Endothelial cell of umbilical vein (primary cell): ENCODE results near the gene HDAC3. TPM values are rescaled to one million over a fixed set of nuclear protein-coding genes. Genes with fewer than 3 reads are reported as not detected.

Experiments
- BruUV-seq: library from RNA; stranded (reverse); fragments of 400-500 nt; replicated peaks from 2 replicates; lab custom pipeline; 2021; lab: Mats Ljungman, UMichigan
- CTCF ChIA-PET: fragments of 300-600, 350-600 bp; sonication (Branson Sonifier 250); formaldehyde crosslinking; loops from one replicate; lab custom pipeline; 2021; ENCODE audit warnings: antibody characterized with exemption, inconsistent platforms; lab: Charles Lee
- POLR2A ChIA-PET: fragments of 300-600, 350-600 bp; sonication (Branson Sonifier 250); formaldehyde crosslinking; loops from one replicate; lab custom pipeline; 2021; ENCODE audit warnings: antibody characterized with exemption, inconsistent platforms; lab: Charles Lee
- DNase-seq: peaks from one replicate; pipeline ENCODE4 v3.0.0-alpha.2; 2011; ENCODE audit warnings: low read depth, low spot score
- FAIRE-seq: peaks from 2 replicates; lab custom pipeline; 2011; peaks lifted over from hg19 to GRCh38; lab: Jason Lieb, UNC
- H2AFZ ChIP-seq: 2 replicates; pipeline ENCODE4 v1.6.0; 2012; ENCODE audit warnings: low read depth, low read length, control low read depth, inconsistent platforms
- H3K27ac ChIP-seq: 2 replicates; pipeline ENCODE4 v1.5.1; 2011; ENCODE audit warnings: low read depth, mild to moderate bottlenecking, control low read depth, low read length, moderate library complexity; ENCODE audit not compliant: insufficient read depth
- H3K27me3 ChIP-seq, 2 experiments: 2 replicates each; pipeline versions ENCODE4 v1.6.0 to v1.6.1; 2011; ENCODE audit warnings: low read length in 2 of 2, mixed read lengths in 1 of 2; ENCODE audit not compliant: control insufficient read depth in 2 of 2, insufficient read depth in 2 of 2
- H3K36me3 ChIP-seq, 2 experiments: 2 replicates in 1 of 2; 3 replicates in 1 of 2; pipeline ENCODE4 v1.5.1; 2011; ENCODE audit warnings: low read length in 2 of 2, mild to moderate bottlenecking in 1 of 2, moderate library complexity in 1 of 2; ENCODE audit not compliant: control insufficient read depth in 2 of 2, insufficient read depth in 2 of 2; ENCODE audit errors: extremely low read depth in 1 of 2
- H3K4me1 ChIP-seq: 3 replicates; pipeline ENCODE4 v1.5.1; 2011; ENCODE audit warnings: mild to moderate bottlenecking, low read length; ENCODE audit not compliant: control insufficient read depth, insufficient read depth; ENCODE audit errors: extremely low read depth
- H3K4me2 ChIP-seq: 2 replicates; pipeline ENCODE4 v1.6.1; 2011; ENCODE audit warnings: low read length, control low read depth, mixed read lengths; ENCODE audit not compliant: insufficient read depth
- H3K4me3 ChIP-seq, 3 experiments: fragments of 200-600 bp in 1 of 3; sonication (generic), shearing (Covaris generic) in 1 of 3; replicated peaks in 1 of 3; 2 replicates each; pipeline ENCODE4 v1.5.1; 2011 to 2016; ENCODE audit warnings: control low read depth in 3 of 3, low read length in 3 of 3, mild to moderate bottlenecking in 2 of 3, inconsistent platforms in 1 of 3, low read depth in 1 of 3, moderate library complexity in 1 of 3; ENCODE audit not compliant: insufficient read depth in 1 of 3
- H3K79me2 ChIP-seq: 2 replicates; pipeline ENCODE4 v1.6.0; 2012; ENCODE audit warnings: low read length, inconsistent platforms; ENCODE audit not compliant: control insufficient read depth, insufficient read depth
- H3K9ac ChIP-seq: replicated peaks from 2 replicates; pipeline ENCODE3; 2011; ENCODE audit warnings: low read length, control low read depth; ENCODE audit not compliant: insufficient read depth; ENCODE audit errors: extremely low read depth
- H3K9me1 ChIP-seq: replicated peaks from 3 replicates; pipeline ENCODE4 v1.6.0; 2011; ENCODE audit warnings: mild to moderate bottlenecking, low read length; ENCODE audit not compliant: control insufficient read depth, insufficient read depth; ENCODE audit errors: extremely low read depth
- H3K9me3 ChIP-seq: replicated peaks from 2 replicates; pipeline ENCODE4 v1.5.1; 2012; ENCODE audit warnings: low read length, inconsistent platforms; ENCODE audit not compliant: control insufficient read depth, insufficient read depth
- H4K20me1 ChIP-seq: replicated peaks from 2 replicates; pipeline ENCODE3; 2011; ENCODE audit warnings: mild to moderate bottlenecking, low read length; ENCODE audit not compliant: control insufficient read depth, insufficient read depth; ENCODE audit errors: extremely low read depth
- EZH2 ChIP-seq: IDR thresholded peaks from 2 replicates; pipeline ENCODE4 v1.6.1; 2012; ENCODE audit warnings: borderline replicate concordance, low read depth, mild to moderate bottlenecking, moderate library complexity, low read length, inconsistent platforms; ENCODE audit not compliant: severe bottlenecking
- FOS ChIP-seq: IDR thresholded peaks from 2 replicates; pipeline ENCODE4 v1.6.1; 2011; ENCODE audit warnings: mild to moderate bottlenecking, low read length, moderate library complexity, borderline replicate concordance; ENCODE audit not compliant: insufficient read depth
- GATA2 ChIP-seq: IDR thresholded peaks from 2 replicates; pipeline ENCODE4 v1.7.0; 2011; ENCODE audit warnings: low read depth, mild to moderate bottlenecking, moderate library complexity, mixed read lengths, low read length; ENCODE audit not compliant: insufficient read length, insufficient read depth
- JUN ChIP-seq: IDR thresholded peaks from 2 replicates; pipeline ENCODE4 v1.6.1; 2011; ENCODE audit warnings: borderline replicate concordance, low read depth; ENCODE audit not compliant: insufficient read length, insufficient read depth
- MYC ChIP-seq: IDR thresholded peaks from one replicate; pipeline ENCODE4 v1.6.1; 2011; ENCODE audit warnings: mild to moderate bottlenecking, low read depth, low read length
- POLR2A ChIP-seq: IDR thresholded peaks from 2 replicates; pipeline ENCODE4 v1.6.1; 2012; ENCODE audit warnings: low read depth, mild to moderate bottlenecking, control low read depth, low read length
- POLR2AphosphoS5 ChIP-seq: IDR thresholded peaks from 2 replicates; pipeline ENCODE4 v1.6.1; 2012; ENCODE audit warnings: low read depth, mild to moderate bottlenecking, control low read depth, low read length, moderate library complexity; ENCODE audit not compliant: insufficient read depth
- dilution Hi-C: fragments of 300-500 bp; cut with MboI; formaldehyde crosslinking; loops from one replicate; pipeline ENCODE4 v1.15.0; 2019; ENCODE audit warnings: low sequenced_read_pairs; ENCODE audit not compliant: extremely low pct_ligation_motif_present
- intact Hi-C: fragments of 100-400 bp; cut with micrococcal nuclease; formaldehyde crosslinking; loops from one replicate; pipeline ENCODE4 v1.10.0; 2022
- polyA plus RNA-seq, 4 experiments: library from polyadenylated mRNA; depleted of rRNA in 3 of 4; stranded (reverse) in 3 of 4; unstranded in 1 of 4; fragments of >200 nt; gene quantifications; 2 replicates each; pipeline versions ENCODE4 v1.2.1 to v1.2.3, GENCODE V29; 2011 to 2012; ENCODE audit warnings: missing spikeins in 1 of 4
- total RNA-seq: library from RNA; stranded (reverse); gene quantifications from 2 replicates; pipeline ENCODE4 v1.2.3, GENCODE V29; 2021
- TF ChIP-seq, protein P1 (sequence below): IDR thresholded peaks from 2 replicates; pipeline ENCODE4 v1.6.1; 2011; ENCODE audit not compliant: insufficient read depth, insufficient read length
- TF ChIP-seq, protein P2 (sequence below), 2 donors: IDR thresholded peaks; 1 replicate in 1 of 2; 2 replicates in 1 of 2; pipeline ENCODE4 v1.5.1; 2011; ENCODE audit warnings: low read length in 2 of 2, mild to moderate bottlenecking in 2 of 2, moderate library complexity in 2 of 2, control low read depth in 1 of 2, inconsistent platforms in 1 of 2, low read depth in 1 of 2; ENCODE audit not compliant: insufficient read depth in 1 of 2; ENCODE audit errors: extremely low read depth in 1 of 2

HDAC3 gene
- total and polyA plus RNA-seq, 2 donors (not counting 3 experiments of a cell fraction or from before 2014, with no cell fraction given), result 58.5 to 75.5 TPM

DNA sequence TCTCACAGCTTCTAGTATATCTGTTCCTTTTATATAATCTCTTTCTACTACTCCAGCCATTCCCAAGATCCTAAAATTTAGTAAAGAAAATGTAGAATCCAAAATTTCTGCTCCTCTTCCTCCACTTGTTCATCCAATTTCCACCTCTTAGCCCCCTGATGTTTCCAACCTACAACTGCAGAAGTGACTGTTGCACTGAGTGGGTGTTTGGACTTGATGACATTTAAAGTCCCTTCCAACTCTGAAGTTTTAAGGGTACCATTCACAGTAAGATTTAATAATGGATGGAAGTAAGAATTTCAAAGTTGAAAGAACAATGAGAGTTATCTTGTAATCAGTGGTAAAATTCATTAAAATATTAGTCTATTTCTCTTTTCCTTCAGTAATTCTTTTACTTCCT is 23.3 kb downstream of the HDAC3 start:
- Histone ChIP-seq H2AFZ (no peak overlapping the region), H3K27ac (no peak overlapping the region), H4K20me1 (peaks cover 3% of the 10 kb centered on the region), H3K4me1 (peaks cover 18% of the 10 kb centered on the region), H3K9me1 (no peaks in the 10 kb centered on the region), H3K9me3 (no peaks in the 10 kb centered on the region), H3K36me3 (no peaks in the 10 kb centered on the region), H3K9ac (no peak overlapping the region), H3K79me2 (peaks cover 72% of the 10 kb centered on the region), H3K27me3 (no peaks in the 10 kb centered on the region), H3K4me3 (no peak overlapping the region), H3K4me2 (no peak overlapping the region)
- no peak for DNase-seq
- ChIA-PET POLR2A (no interaction called here), CTCF (interaction anchor here (0.9 to 2.1 kb wide), 3 partner anchors 16 to 46 kb away, joined by 3 to 6 read pairs (median 5); no protein-coding TSS in a partner anchor)
- no peak for TF ChIP-seq POLR2A
- TF ChIP-seq JUN, result no peak
- no peak for TF ChIP-seq POLR2AphosphoS5
- TF ChIP-seq FOS, result no peak
- no peak for TF ChIP-seq MYC
- TF ChIP-seq, protein P1, sequence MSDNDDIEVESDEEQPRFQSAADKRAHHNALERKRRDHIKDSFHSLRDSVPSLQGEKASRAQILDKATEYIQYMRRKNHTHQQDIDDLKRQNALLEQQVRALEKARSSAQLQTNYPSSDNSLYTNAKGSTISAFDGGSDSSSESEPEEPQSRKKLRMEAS, result no peak
- TF ChIP-seq, protein P2, sequence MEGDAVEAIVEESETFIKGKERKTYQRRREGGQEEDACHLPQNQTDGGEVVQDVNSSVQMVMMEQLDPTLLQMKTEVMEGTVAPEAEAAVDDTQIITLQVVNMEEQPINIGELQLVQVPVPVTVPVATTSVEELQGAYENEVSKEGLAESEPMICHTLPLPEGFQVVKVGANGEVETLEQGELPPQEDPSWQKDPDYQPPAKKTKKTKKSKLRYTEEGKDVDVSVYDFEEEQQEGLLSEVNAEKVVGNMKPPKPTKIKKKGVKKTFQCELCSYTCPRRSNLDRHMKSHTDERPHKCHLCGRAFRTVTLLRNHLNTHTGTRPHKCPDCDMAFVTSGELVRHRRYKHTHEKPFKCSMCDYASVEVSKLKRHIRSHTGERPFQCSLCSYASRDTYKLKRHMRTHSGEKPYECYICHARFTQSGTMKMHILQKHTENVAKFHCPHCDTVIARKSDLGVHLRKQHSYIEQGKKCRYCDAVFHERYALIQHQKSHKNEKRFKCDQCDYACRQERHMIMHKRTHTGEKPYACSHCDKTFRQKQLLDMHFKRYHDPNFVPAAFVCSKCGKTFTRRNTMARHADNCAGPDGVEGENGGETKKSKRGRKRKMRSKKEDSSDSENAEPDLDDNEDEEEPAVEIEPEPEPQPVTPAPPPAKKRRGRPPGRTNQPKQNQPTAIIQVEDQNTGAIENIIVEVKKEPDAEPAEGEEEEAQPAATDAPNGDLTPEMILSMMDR (IDR thresholded peaks at IDR 0.05; ENCODE audit: extremely low read depth in 1 of 2, insufficient read depth in 1 of 2, low read depth in 1 of 2, low read length in 2 of 2), result no peak
- no peak for TF ChIP-seq GATA2
- no peak for TF ChIP-seq EZH2
- no TSS peak for BruUV-seq
- dilution Hi-C loops (no loop called here), intact Hi-C loops (no loop called here)
- no peak for FAIRE-seq
